GM12878 (cell line): Measurements from ENCODE around the gene CCL14. TPM values are rescaled to one million over a fixed set of nuclear protein-coding genes. Genes with fewer than 3 reads are reported as not detected.

Experiments
- ATAC-seq: fragments of 200-7000 bp; cut with Tn5 transposase; 3 replicates; pipeline ENCODE4 v1.9.1; 2020; ENCODE audit warnings: mild to moderate bottlenecking, moderate library complexity
- BruUV-seq: library from RNA; stranded (reverse); fragments of 400-500 nt; replicated peaks from 2 replicates; lab custom pipeline; 2021; lab: Mats Ljungman, UMichigan
- CTCF ChIA-PET: fragments of 300-600 bp; sonication (Branson Sonifier 250); formaldehyde crosslinking; extraction: SDS; loops from one replicate; lab custom pipeline; 2021; ENCODE audit warnings: inconsistent platforms; lab: Yijun Ruan, JAX
- POLR2A ChIA-PET: fragments of 350-600 bp; formaldehyde crosslinking; extraction: SDS; loops from one replicate; lab custom pipeline; 2021; ENCODE audit warnings: inconsistent platforms; lab: Charles Lee
- RAD21 ChIA-PET: fragments of 300-600 bp; sonication (Branson Sonifier 250); formaldehyde crosslinking; loops from one replicate; lab custom pipeline; 2023; ENCODE audit warnings: antibody characterized with exemption; ENCODE audit not compliant: unreplicated experiment; lab: Charles Lee
- SMC1A ChIA-PET: fragments of 300-600 bp; sonication (Branson Sonifier 250); formaldehyde crosslinking; loops from one replicate; lab custom pipeline; 2023; ENCODE audit not compliant: unreplicated experiment, uncharacterized antibody; lab: Charles Lee
- DNase-seq: peaks from one replicate; pipeline ENCODE4 v3.0.0-alpha.2; 2011; ENCODE audit warnings: low read depth, low spot score
- FAIRE-seq: peaks from 3 replicates; lab custom pipeline; 2011; peaks lifted over from hg19 to GRCh38; lab: Jason Lieb, UNC
- H2AFZ ChIP-seq: 2 replicates; pipeline ENCODE4 v1.6.0; 2011; ENCODE audit warnings: low read depth, low read length, control low read depth; ENCODE audit not compliant: control insufficient read depth
- H3K27ac ChIP-seq: 2 replicates; pipeline ENCODE4 v1.5.1; 2011; ENCODE audit warnings: control low read depth; ENCODE audit not compliant: control insufficient read depth, insufficient read depth
- H3K27me3 ChIP-seq, 2 experiments: replicated peaks in 1 of 2; 2 replicates each; pipeline versions ENCODE4 v1.6.0 to v1.6.1; 2011; ENCODE audit warnings: low read length in 1 of 2; ENCODE audit not compliant: control insufficient read depth in 2 of 2, insufficient read depth in 2 of 2
- H3K36me3 ChIP-seq, 2 experiments: 2 replicates each; pipeline ENCODE4 v1.5.1; 2011; ENCODE audit warnings: low read length in 1 of 2; ENCODE audit not compliant: control insufficient read depth in 2 of 2, insufficient read depth in 2 of 2
- H3K4me1 ChIP-seq: 2 replicates; pipeline ENCODE4 v1.6.1; 2011; ENCODE audit warnings: mild to moderate bottlenecking, low read length, moderate library complexity, mixed read lengths; ENCODE audit not compliant: control insufficient read depth, insufficient read depth
- H3K4me2 ChIP-seq: 2 replicates; pipeline ENCODE4 v1.6.0; 2011; ENCODE audit warnings: control low read depth; ENCODE audit not compliant: control insufficient read depth, insufficient read depth
- H3K4me3 ChIP-seq: fragments of 200-600 bp; sonication (generic); 2 replicates; pipeline ENCODE4 v1.5.1; 2016
- H3K79me2 ChIP-seq: 2 replicates; pipeline ENCODE4 v1.6.0; 2011; ENCODE audit warnings: low read length; ENCODE audit not compliant: control insufficient read depth, insufficient read depth
- H3K9ac ChIP-seq: 2 replicates; pipeline ENCODE4 v1.8.0; 2011; ENCODE audit warnings: low read length, control low read depth, mixed read lengths; ENCODE audit not compliant: control insufficient read depth, insufficient read depth
- H3K9me3 ChIP-seq: replicated peaks from 3 replicates; pipeline ENCODE4 v1.5.1; 2011; ENCODE audit warnings: mild to moderate bottlenecking, low read length; ENCODE audit not compliant: control insufficient read depth, insufficient read depth
- H4K20me1 ChIP-seq: 2 replicates; pipeline ENCODE4 v1.6.0; 2011; ENCODE audit not compliant: control insufficient read depth, insufficient read depth
- CEBPZ ChIP-seq: fragments of 150-350 bp; IDR thresholded peaks from 2 replicates; pipeline ENCODE4 v1.6.1; 2016; ENCODE audit warnings: low read depth, low read length
- CREB1 ChIP-seq: IDR thresholded peaks from 2 replicates; pipeline ENCODE4 v1.6.1; 2012; ENCODE audit warnings: low read depth, mild to moderate bottlenecking, inconsistent platforms
- DPF2 ChIP-seq: fragments of 450-650 bp; IDR thresholded peaks from 2 replicates; pipeline ENCODE4 v1.6.1; 2017; ENCODE audit warnings: mild to moderate bottlenecking
- EED ChIP-seq: sonication (generic); IDR thresholded peaks from 2 replicates; pipeline ENCODE4 v1.6.1; 2016; ENCODE audit warnings: antibody characterized with exemption, low read depth
- FOXM1 ChIP-seq: IDR thresholded peaks from 2 replicates; pipeline ENCODE4 v1.6.1; 2012; ENCODE audit warnings: low read depth, mild to moderate bottlenecking, inconsistent platforms, low read length, moderate library complexity
- GABPA ChIP-seq: IDR thresholded peaks from 2 replicates; pipeline ENCODE4 v1.6.1; 2014; ENCODE audit warnings: antibody characterized with exemption, low read depth, mild to moderate bottlenecking, inconsistent platforms
- IRF5 ChIP-seq: fragments of 450-650 bp; IDR thresholded peaks from 2 replicates; pipeline ENCODE4 v1.6.1; 2017; ENCODE audit warnings: borderline replicate concordance
- JUND ChIP-seq: IDR thresholded peaks from 2 replicates; pipeline ENCODE4 v1.6.1; 2012; ENCODE audit warnings: low read depth, mild to moderate bottlenecking, low read length, improper control_type of control experiment, moderate library complexity
- KDM1A ChIP-seq: fragments of 200-600 bp; sonication (generic); IDR thresholded peaks from 2 replicates; pipeline ENCODE4 v1.6.1; 2016; ENCODE audit warnings: borderline replicate concordance
- KLF5 ChIP-seq: fragments of 450-650 bp; IDR thresholded peaks from 2 replicates; pipeline ENCODE4 v1.6.1; 2014; ENCODE audit warnings: mild to moderate bottlenecking; ENCODE audit not compliant: partially characterized antibody
- MAX ChIP-seq: IDR thresholded peaks from 2 replicates; pipeline ENCODE4 v1.6.1; 2012; ENCODE audit warnings: low read depth, low read length, improper control_type of control experiment
- MEF2B ChIP-seq: fragments of 450-650 bp; IDR thresholded peaks from 2 replicates; pipeline ENCODE4 v1.6.1; 2018; ENCODE audit warnings: mild to moderate bottlenecking, moderate library complexity; ENCODE audit not compliant: partially characterized antibody, poor library complexity, severe bottlenecking
- RUNX3 ChIP-seq: IDR thresholded peaks from 2 replicates; pipeline ENCODE4 v1.6.1; 2012; ENCODE audit warnings: low read length, inconsistent platforms
- SKIL ChIP-seq: fragments of 450-650 bp; IDR thresholded peaks from 2 replicates; pipeline ENCODE4 v1.6.1; 2017; ENCODE audit warnings: mild to moderate bottlenecking, low read depth, inconsistent platforms; ENCODE audit not compliant: poor library complexity, severe bottlenecking
- TCF3 ChIP-seq: IDR thresholded peaks from 2 replicates; pipeline ENCODE4 v1.6.1; 2012; ENCODE audit warnings: low read depth, mild to moderate bottlenecking, low read length, borderline replicate concordance; ENCODE audit not compliant: insufficient read depth
- ZBTB33 ChIP-seq: fragments of 450-650 bp; IDR thresholded peaks from 2 replicates; pipeline ENCODE4 v1.6.1; 2017; ENCODE audit warnings: mild to moderate bottlenecking
- WGBS: methylation state at CpG from one replicate; pipeline ENCODE4 v1.1.6; 2016; ENCODE audit warnings: low lambda C conversion rate; ENCODE audit not compliant: insufficient replicate concordance, insufficient coverage; ENCODE audit errors: missing lambda C conversion rate; 5-methylcytosine and 5-hydroxymethylcytosine counted together
- in situ Hi-C: fragments of 300-500 bp; cut with MboI; formaldehyde crosslinking; loops from 9 replicates; pipeline ENCODE4 v1.14.3; 2018; ENCODE audit warnings: mixed read lengths
- intact Hi-C: fragments of 100-400 bp; cut with micrococcal nuclease; formaldehyde crosslinking; loops from one replicate; pipeline ENCODE4 v1.14.2; 2022; ENCODE audit not compliant: unreplicated experiment
- polyA plus RNA-seq, 11 experiments: library from polyadenylated mRNA; depleted of rRNA in 4 of 11; unstranded in 6 of 11; stranded (reverse) in 5 of 11; fragments of >200 nt; fragmentation: Nextera tagmentation in 4 of 11; fragmentation: Illumina TruSeq in 1 of 11; extraction: Ambion mirVana in 4 of 11; extraction: Trizol in 1 of 11; gene quantifications; 1 replicate in 1 of 11; 2 replicates in 10 of 11; pipeline versions ENCODE4 v1.2.1 to v1.2.3, GENCODE V29; 2011 to 2016; ENCODE audit warnings: inconsistent platforms in 2 of 11, missing spikeins in 2 of 11, low read depth in 1 of 11
- total RNA-seq, 4 experiments: library from RNA; depleted of rRNA in 3 of 4; stranded (reverse); fragments of >200 nt in 3 of 4; fragmentation: Illumina TruSeq in 1 of 4; extraction: Trizol in 1 of 4; gene quantifications; 2 replicates each; pipeline versions ENCODE4 v1.2.1 to v1.2.3, GENCODE V29; 2013 to 2021

Gene CCL14
- total and polyA plus RNA-seq, 10 of the 15 experiments (the other 5 are each of a cell fraction or from before 2014, with no cell fraction given), result not detected

- H3K4me3 ChIP-seq, result no peak overlapping the region
- DNase-seq (no peak), FAIRE-seq (no peak), ATAC-seq (no peak)
- H3K79me2 ChIP-seq, result no peaks in the 10 kb centered on the region
- no peaks in the 10 kb centered on the region for H4K20me1 ChIP-seq
- WGBS, result 41% methylated on average over 2 of the region's 2 CpGs
- RAD21 ChIA-PET, result interaction anchor here (1.1 kb wide), 1 partner anchor 61 kb away, joined by 3 read pairs; no protein-coding TSS in a partner anchor
- no peak overlapping the region for H2AFZ ChIP-seq
- H3K4me2 ChIP-seq, result no peak overlapping the region
- SMC1A ChIA-PET, result interaction anchor here (0.6 to 1.4 kb wide), 4 partner anchors 24 to 77 kb away, joined by 3 to 5 read pairs (median 4); no protein-coding TSS in a partner anchor
- CTCF ChIA-PET, result interaction anchor here (0.9 to 4.2 kb wide), 8 partner anchors 8 to 138 kb away, joined by 3 to 22 read pairs (median 6); no protein-coding TSS in a partner anchor
- H3K27ac ChIP-seq, result no peak overlapping the region
- peaks cover 4% of the 10 kb centered on the region; the same call in 2 of the 3 replicates for H3K9me3 ChIP-seq
- no peaks in the 10 kb centered on the region for H3K36me3 ChIP-seq
- H3K9ac ChIP-seq, result no peak overlapping the region
- POLR2A ChIA-PET, result no interaction called here
- no peaks in the 10 kb centered on the region for H3K27me3 ChIP-seq
- in situ Hi-C loops, result no loop called here
- no peaks in the 10 kb centered on the region for H3K4me1 ChIP-seq
- no TSS peak for BruUV-seq
- intact Hi-C loops, result no loop called here
- TF ChIP-seq SKIL (no peak), CEBPZ (no peak), KLF5 (no peak), ZBTB33 (no peak), MAX (no peak), IRF5 (no peak), KDM1A (no peak), EED (no peak), TCF3 (no peak), CREB1 (no peak), JUND (no peak), FOXM1 (no peak), GABPA (no peak), DPF2 (no peak), RUNX3 (no peak), MEF2B (no peak)
Measured at GRCh38 chr17:36011201-36011600, 24.7 kb upstream of the CCL14 start.
